Aorta (tissue), 5 donors: Measurements from ENCODE around the gene YY2. TPM values are rescaled to one million over a fixed set of nuclear protein-coding genes. Genes with fewer than 3 reads are reported as not detected.
A peak's percentile ranks its signal among the peaks of the same experiment; 100 is the strongest.

ENCODE experiments used
- ATAC-seq: fragments of 200-7000 bp; cut with Tn5 transposase; one replicate; pipeline ENCODE4 v1.9.1; 2022; ENCODE audit warnings: moderate library complexity; ENCODE audit not compliant: low FRiP score
- DNase-seq, 2 donors: peaks; one replicate each; pipeline ENCODE4 v3.0.0-alpha.2; 2020
- H3K27ac ChIP-seq, 2 donors: one replicate each; pipeline ENCODE4 v1.5.1; 2013; ENCODE audit warnings: low read length in 2 of 2, mild to moderate bottlenecking in 2 of 2, moderate library complexity in 2 of 2, control low read depth in 1 of 2, inconsistent platforms in 1 of 2, low read depth in 1 of 2
- H3K27me3 ChIP-seq, 2 donors: one replicate each; pipeline ENCODE4 v1.6.1; 2013; ENCODE audit warnings: control low read depth in 1 of 2, low read length in 1 of 2, mild to moderate bottlenecking in 1 of 2, moderate library complexity in 1 of 2; ENCODE audit not compliant: insufficient read depth in 2 of 2, control insufficient read depth in 1 of 2
- H3K36me3 ChIP-seq, 2 donors: one replicate each; pipeline ENCODE4 v1.6.1; 2013; ENCODE audit warnings: control low read depth in 1 of 2, low read length in 1 of 2, mild to moderate bottlenecking in 1 of 2; ENCODE audit not compliant: insufficient read depth in 2 of 2, control insufficient read depth in 1 of 2
- H3K4me1 ChIP-seq, 2 donors: one replicate each; pipeline ENCODE4 v1.6.1; 2013; ENCODE audit warnings: low read length in 2 of 2, control low read depth in 1 of 2, mild to moderate bottlenecking in 1 of 2, moderate library complexity in 1 of 2; ENCODE audit not compliant: insufficient read depth in 2 of 2, control insufficient read depth in 1 of 2
- H3K4me3 ChIP-seq, 2 donors: one replicate each; pipeline ENCODE4 v1.5.1; 2013; ENCODE audit warnings: low read length in 2 of 2, control low read depth in 1 of 2, mild to moderate bottlenecking in 1 of 2
- H3K9me3 ChIP-seq: one replicate; pipeline ENCODE4 v1.6.1; 2013; ENCODE audit warnings: mild to moderate bottlenecking, low read length; ENCODE audit not compliant: control insufficient read depth
- WGBS, 2 donors: extraction: QIAGEN DNeasy Blood & Tissue Kit; methylation state at CpG; one replicate each; pipeline ENCODE4 v1.1.7; 2013; 5-methylcytosine and 5-hydroxymethylcytosine counted together
- intact Hi-C, 2 donors: fragments of 100-400 bp; cut with DNase I; formaldehyde crosslinking; loops; one replicate each; pipeline versions ENCODE4 v1.14.2 to v1.15.0; 2022
- polyA plus RNA-seq, 2 donors: library from polyadenylated mRNA; stranded (reverse); fragments of 200-250 nt; gene quantifications; one replicate each; pipeline ENCODE4 v1.2.3, GENCODE V29; 2013
- total RNA-seq, 2 donors: library from RNA; stranded (reverse); fragmentation: NEBNext Ultra II Directional; extraction: Animal tissue kit (Norgen Biotek cat#: 25700); gene quantifications; one replicate each; pipeline ENCODE4 v1.2.1, GENCODE V29; 2021
- donor health status: healthy with polysubstance abuse.
- donor health status: Bipolar disorder and iron deficiency.
- donor health status: DM: no; HTN: no; CAD: no.
- donor health status: DM: no; HTN: no; CAD: no.
- donor health status: DM: yes; HTN: yes; CAD: no.

YY2 gene
- total and polyA plus RNA-seq, 4 donors: 1.4 to 2.9 (median 2.2) TPM; not detected in 1

GRCh38 chrX:21837056-21837455 is 18.7 kb upstream of the YY2 start:
- DNase-seq: no peak
- intact Hi-C loops: loop anchor here in 1 of 2 donors (5.0 kb wide), 1 partner anchor 140 kb away; no protein-coding TSS in a partner anchor
- Histone ChIP-seq H3K27me3 (no peaks in the 10 kb centered on the region), H3K9me3 (no peaks in the 10 kb centered on the region), H3K4me3 (no peak overlapping the region), H3K27ac (no peak overlapping the region), H3K4me1 (no peaks in the 10 kb centered on the region), H3K36me3 (no peaks in the 10 kb centered on the region)
- 40 to 55% methylated on average over 2 of the region's 2 CpGs for WGBS, 2 donors
- ATAC-seq: no peak

DNA sequence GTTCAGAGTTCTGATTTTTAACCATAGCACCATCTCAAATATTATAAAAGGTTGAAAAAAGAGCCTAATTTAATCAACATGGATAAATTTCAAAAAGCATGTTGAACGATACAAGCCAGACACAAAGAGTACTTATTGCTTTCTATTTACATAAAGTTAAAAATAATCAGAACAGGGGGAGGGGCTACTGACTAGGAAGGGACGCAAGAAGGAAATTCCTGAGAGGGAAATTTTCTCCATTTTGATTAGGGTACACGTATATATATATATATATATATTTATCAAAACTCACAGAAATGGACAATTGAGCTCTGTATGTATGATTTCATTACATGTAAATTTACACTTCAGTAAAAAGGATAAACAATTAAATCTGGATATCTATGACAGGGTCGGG is 16.9 kb upstream of the YY2 start:
- Histone ChIP-seq H3K4me1 (no peaks in the 10 kb centered on the region), H3K4me3 (no peak overlapping the region), H3K27ac (peak overlapping the region in 1 of 2 donors; percentile 56), H3K36me3 (no peaks in the 10 kb centered on the region), H3K27me3 (no peaks in the 10 kb centered on the region), H3K9me3 (no peaks in the 10 kb centered on the region)
- intact Hi-C loops: loop anchor here in 1 of 2 donors (5.0 kb wide), 1 partner anchor 138 kb away; no protein-coding TSS in a partner anchor
- ATAC-seq (no peak), DNase-seq (no peak)
- WGBS, 2 donors: 0 to 31% methylated on average over 4 of the region's 4 CpGs

DNA sequence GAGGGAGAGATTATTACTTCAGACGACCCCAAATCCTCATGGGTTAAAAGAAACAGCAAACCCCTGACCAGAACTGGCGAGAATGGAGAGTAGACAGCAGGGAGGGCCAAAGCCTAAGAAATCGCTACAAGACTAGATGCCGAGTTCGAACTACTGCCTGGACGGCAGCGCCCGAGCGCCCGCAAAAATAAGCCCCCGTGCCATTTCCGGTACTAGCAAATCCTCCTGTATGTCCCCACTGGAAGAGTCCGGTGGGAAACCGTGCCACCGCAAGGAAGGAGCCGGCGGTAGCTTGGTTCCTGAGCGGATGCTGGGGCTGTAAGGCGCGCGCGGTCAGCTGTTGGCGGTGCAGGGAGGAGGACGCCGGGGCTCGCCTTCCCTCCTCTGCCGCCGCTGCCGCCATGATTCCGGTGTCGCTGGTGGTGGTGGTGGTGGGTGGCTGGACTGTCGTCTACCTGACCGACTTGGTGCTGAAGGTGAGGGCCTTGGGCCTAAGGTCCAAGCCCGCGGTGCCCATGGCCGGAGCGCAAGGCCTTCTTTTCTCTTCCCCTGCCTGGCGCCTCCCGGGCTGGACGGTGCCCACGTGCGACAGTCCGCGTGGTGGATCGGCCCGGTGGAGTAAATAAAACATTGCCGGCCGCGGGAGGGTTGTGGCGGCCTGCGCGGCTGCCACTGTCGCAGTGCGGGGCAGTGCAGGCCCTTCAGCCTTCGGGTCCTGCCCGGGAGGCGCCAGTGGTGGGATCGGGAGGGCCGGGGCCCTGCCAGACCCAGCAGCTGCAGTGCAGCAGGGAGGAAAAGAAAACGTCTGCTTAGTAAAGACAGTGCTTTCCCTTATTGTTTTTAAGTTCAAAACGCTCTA is 16.2 kb upstream of the YY2 start, which contains the start of gene MBTPS2:
TSS of gene MBTPS2 (plus strand) at position 284 of the 859 bp plus-strand sequence. CDS start at position 402, 118 bp downstream.
- peak within 1 kb of the TSS in 1 of 2 donors; percentile 56 for H3K27ac ChIP-seq
- no peaks in the 10 kb centered on the region for H3K27me3 ChIP-seq
- H3K9me3 ChIP-seq: no peaks in the 10 kb centered on the region
- H3K36me3 ChIP-seq: no peaks in the 10 kb centered on the region
- WGBS, 2 donors: 1 to 34% methylated on average over 53 to 61 of the region's 61 CpGs
- no peaks in the 10 kb centered on the region for H3K4me1 ChIP-seq
- ATAC-seq (peak; percentile 95), DNase-seq (peak; percentile 90 to 93)
- H3K4me3 ChIP-seq: peak within 1 kb of the TSS; percentile 38 to 54
- intact Hi-C loops: loop anchor here (5.0 kb wide), 3 partner anchors 88 to 138 kb away; no protein-coding TSS in a partner anchor

DNA sequence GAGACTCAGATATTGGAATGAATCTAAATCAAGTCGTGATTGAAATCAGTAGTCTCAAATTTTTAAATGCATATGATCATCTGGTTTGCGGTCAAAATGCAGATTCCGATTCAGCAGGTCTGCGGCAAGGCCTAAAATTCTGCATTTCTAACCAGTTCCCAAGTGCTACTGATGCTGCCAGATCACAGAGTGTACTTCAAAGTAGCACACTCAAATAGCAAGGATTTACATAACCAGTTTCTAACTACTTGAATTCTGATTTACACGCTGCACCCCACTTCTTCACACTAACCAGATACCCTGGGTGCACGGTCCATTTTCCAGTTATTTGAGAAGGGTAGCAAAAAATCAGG is 15.6 kb upstream of the YY2 start:
- WGBS, 2 donors: 3 to 32% methylated on average over 6 of the region's 6 CpGs
- no peaks in the 10 kb centered on the region for H3K36me3 ChIP-seq
- no peaks in the 10 kb centered on the region for H3K27me3 ChIP-seq
- H3K27ac ChIP-seq: no peak overlapping the region
- DNase-seq (no peak), ATAC-seq (no peak)
- peak overlapping the region; percentile 38 to 54 for H3K4me3 ChIP-seq
- intact Hi-C loops: loop anchor here in 1 of 2 donors (5.0 kb wide), 2 partner anchors 87 to 132 kb away; no protein-coding TSS in a partner anchor
- no peaks in the 10 kb centered on the region for H3K4me1 ChIP-seq
- no peaks in the 10 kb centered on the region for H3K9me3 ChIP-seq

GRCh38 chrX:21843179-21843578 is 12.6 kb upstream of the YY2 start:
- H3K27ac ChIP-seq: no peak overlapping the region
- H3K4me1 ChIP-seq: no peaks in the 10 kb centered on the region
- WGBS, 2 donors: 21 to 39% methylated on average over 5 of the region's 5 CpGs
- DNase-seq (no peak), ATAC-seq (no peak)
- H3K4me3 ChIP-seq: no peak overlapping the region
- H3K9me3 ChIP-seq: no peaks in the 10 kb centered on the region
- no peaks in the 10 kb centered on the region for H3K27me3 ChIP-seq
- intact Hi-C loops: loop anchor here in 1 of 2 donors (5.0 kb wide), 2 partner anchors 84 to 129 kb away; no protein-coding TSS in a partner anchor
- H3K36me3 ChIP-seq: no peaks in the 10 kb centered on the region

DNA sequence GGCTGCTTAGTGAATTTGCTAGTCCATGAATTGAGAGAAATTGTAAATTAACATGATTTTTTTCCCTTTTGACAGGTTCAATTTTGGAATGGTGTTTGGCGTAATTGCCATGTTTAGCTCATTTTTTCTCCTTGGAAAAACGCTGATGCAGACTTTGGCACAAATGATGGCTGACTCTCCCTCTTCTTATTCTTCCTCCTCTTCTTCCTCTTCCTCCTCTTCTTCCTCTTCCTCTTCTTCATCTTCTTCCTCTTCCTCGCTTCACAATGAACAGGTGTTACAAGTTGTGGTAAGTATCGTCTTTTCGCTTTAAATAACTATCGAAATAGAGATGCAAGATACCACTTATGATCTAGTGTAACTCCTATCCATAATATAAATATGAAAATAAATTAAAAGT is 10.7 kb upstream of the YY2 start:
- H3K27ac ChIP-seq: no peak overlapping the region
- intact Hi-C loops: no loop called here
- no peaks in the 10 kb centered on the region for H3K27me3 ChIP-seq
- ATAC-seq (no peak), DNase-seq (no peak)
- no peaks in the 10 kb centered on the region for H3K36me3 ChIP-seq
- no peaks in the 10 kb centered on the region for H3K9me3 ChIP-seq
- H3K4me1 ChIP-seq: no peaks in the 10 kb centered on the region
- no peak overlapping the region for H3K4me3 ChIP-seq
- WGBS, 2 donors: 85 to 95% methylated on average over 6 of the region's 6 CpGs

DNA sequence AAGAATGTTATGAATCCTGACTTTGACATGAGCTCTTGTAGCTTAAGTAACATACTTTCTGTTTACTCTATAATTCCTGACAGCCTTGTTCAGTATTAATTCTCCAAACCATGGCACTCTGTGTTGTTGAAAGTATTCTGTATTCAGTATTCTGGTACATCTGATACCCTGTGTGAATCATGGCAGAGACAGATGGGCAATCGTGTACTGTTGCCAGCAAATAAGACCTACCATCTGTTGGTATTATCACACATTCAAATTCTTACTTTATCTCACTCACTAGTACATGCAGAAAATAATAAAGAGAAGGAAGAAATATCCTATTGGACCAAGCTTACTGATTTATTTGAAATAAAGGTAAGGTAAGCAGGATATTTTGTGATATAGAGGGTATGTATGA is 8.4 kb upstream of the YY2 start:
- ATAC-seq: no peak
- DNase-seq: no peak
- no peaks in the 10 kb centered on the region for H3K9me3 ChIP-seq
- no peak overlapping the region for H3K4me3 ChIP-seq
- H3K36me3 ChIP-seq: no peaks in the 10 kb centered on the region
- 73 to 81% methylated on average over 1 of the region's 1 CpG for WGBS, 2 donors
- H3K4me1 ChIP-seq: no peaks in the 10 kb centered on the region
- intact Hi-C loops: no loop called here
- H3K27me3 ChIP-seq: no peaks in the 10 kb centered on the region
- H3K27ac ChIP-seq: no peak overlapping the region

GRCh38 chrX:21853578-21853977 is 2.2 kb upstream of the YY2 start:
- no peak for DNase-seq
- no peak overlapping the region for H3K4me3 ChIP-seq
- no peaks in the 10 kb centered on the region for H3K36me3 ChIP-seq
- H3K27ac ChIP-seq: no peak overlapping the region
- H3K4me1 ChIP-seq: no peaks in the 10 kb centered on the region
- H3K27me3 ChIP-seq: no peaks in the 10 kb centered on the region
- H3K9me3 ChIP-seq: no peaks in the 10 kb centered on the region
- no peak for ATAC-seq
- intact Hi-C loops: no loop called here

GRCh38 chrX:21856504-21856903 is 717 bp downstream of the YY2 start:
- H3K36me3 ChIP-seq: no peaks in the 10 kb centered on the region
- DNase-seq: no peak
- WGBS, 2 donors: 95 to 97% methylated on average over 21 of the region's 21 CpGs
- ATAC-seq: no peak
- H3K4me3 ChIP-seq: no peak overlapping the region
- H3K27ac ChIP-seq: no peak overlapping the region
- no peaks in the 10 kb centered on the region for H3K27me3 ChIP-seq
- H3K9me3 ChIP-seq: no peaks in the 10 kb centered on the region
- intact Hi-C loops: no loop called here
- H3K4me1 ChIP-seq: no peaks in the 10 kb centered on the region
